ENCODE results near the gene C10orf67.

GRCh38 chr10:23293145-23293724 lies 51.4 kb downstream of the C10orf67 start:
- no peak for TF ChIP-seq POLR2A (IDR thresholded peaks at IDR 0.05; ENCODE audit: control extremely low read depth in 1 of 2, low read depth in 2 of 2, low read length in 2 of 2)
- TF ChIP-seq CTCF (IDR thresholded peaks at IDR 0.05; ENCODE audit: control extremely low read depth in 1 of 3, insufficient read depth in 1 of 3, low read depth in 1 of 3, low read length in 3 of 3): peak; percentile 20 to 92 (median 82)
- no peak for TF ChIP-seq JUN (IDR thresholded peaks at IDR 0.05; ENCODE audit: low read depth, low read length)

Measured in H1 (cell line).